K562 (cell line): ENCODE data around the gene EFHB.

ENCODE experiments used
- FOXM1 ChIP-seq, 2 experiments: fragments of 450-650 bp in 1 of 2; sonication (generic) in 1 of 2; formaldehyde crosslinking in 1 of 2; IDR thresholded peaks; 2 replicates each; pipeline versions ENCODE4 v1.6.1 to v1.9.0; 2017 to 2022; ENCODE audit warnings: low read depth in 2 of 2, mild to moderate bottlenecking in 2 of 2, missing genetic modification reagents in 1 of 2, moderate library complexity in 1 of 2
- NCOR1 ChIP-seq: fragments of 450-650 bp; IDR thresholded peaks from 2 replicates; pipeline ENCODE4 v1.6.1; 2016; ENCODE audit warnings: mild to moderate bottlenecking, moderate library complexity
- SIX5 ChIP-seq, 2 experiments: IDR thresholded peaks; 2 replicates each; pipeline ENCODE4 v1.6.1; 2011; ENCODE audit warnings: low read length in 2 of 2, borderline replicate concordance in 1 of 2, low read depth in 1 of 2, mild to moderate bottlenecking in 1 of 2, moderate library complexity in 1 of 2; ENCODE audit not compliant: insufficient read depth in 1 of 2
- TF ChIP-seq, protein P1 (sequence below): sonication (generic); formaldehyde crosslinking; IDR thresholded peaks from 2 replicates; pipeline ENCODE4 v1.8.1; 2022; ENCODE audit warnings: missing genetic modification reagents
- TF ChIP-seq, protein P2 (sequence below): fragments of 450-650 bp; IDR thresholded peaks from 2 replicates; pipeline ENCODE4 v1.6.1; 2016; ENCODE audit warnings: mild to moderate bottlenecking, moderate library complexity
- TF ChIP-seq, protein P3 (sequence below): fragments of 250-450 bp; sonication (Bioruptor Pico); IDR thresholded peaks from 2 replicates; pipeline ENCODE4 v1.5.0; 2022; ENCODE audit warnings: mild to moderate bottlenecking
- TF ChIP-seq, protein P4 (sequence below), 3 experiments: IDR thresholded peaks in 2 of 3; conservative IDR thresholded peaks in 1 of 3; 2 replicates each; pipeline ENCODE4 v1.5.1; 2011 to 2012; ENCODE audit warnings: low read length in 3 of 3, mild to moderate bottlenecking in 3 of 3, control low read depth in 2 of 3, improper control_type of control experiment in 1 of 3, inconsistent platforms in 1 of 3, low read depth in 1 of 3, mixed read lengths in 1 of 3, moderate library complexity in 1 of 3; ENCODE audit not compliant: insufficient read depth in 2 of 3

DNA sequence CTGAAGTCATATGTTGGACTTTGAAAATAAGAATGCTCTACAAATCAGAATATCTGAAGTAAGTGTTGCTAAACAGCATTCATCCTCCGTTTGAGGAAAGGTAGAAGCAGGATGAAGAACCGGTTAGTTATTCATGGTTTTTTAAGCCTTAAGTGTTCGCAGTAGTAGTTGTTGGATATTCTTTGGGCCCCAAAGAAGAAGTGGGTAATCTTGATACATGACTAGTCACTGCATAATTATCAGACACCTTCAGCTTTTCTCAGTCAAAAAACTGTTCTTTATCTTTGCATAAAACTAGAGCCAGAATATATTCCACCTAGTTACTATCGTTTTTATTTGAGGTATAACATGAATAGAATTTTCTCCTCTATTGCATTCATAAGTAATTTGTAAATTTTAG, 26.7 kb upstream of the EFHB start:
- no peak for TF ChIP-seq FOXM1 (IDR thresholded peaks at IDR 0.05; ENCODE audit: low read depth)
- no peak for TF ChIP-seq FOXM1 (CRISPR knock-in tag; IDR thresholded peaks at IDR 0.05; ENCODE audit: low read depth)
- TF ChIP-seq, protein P1, sequence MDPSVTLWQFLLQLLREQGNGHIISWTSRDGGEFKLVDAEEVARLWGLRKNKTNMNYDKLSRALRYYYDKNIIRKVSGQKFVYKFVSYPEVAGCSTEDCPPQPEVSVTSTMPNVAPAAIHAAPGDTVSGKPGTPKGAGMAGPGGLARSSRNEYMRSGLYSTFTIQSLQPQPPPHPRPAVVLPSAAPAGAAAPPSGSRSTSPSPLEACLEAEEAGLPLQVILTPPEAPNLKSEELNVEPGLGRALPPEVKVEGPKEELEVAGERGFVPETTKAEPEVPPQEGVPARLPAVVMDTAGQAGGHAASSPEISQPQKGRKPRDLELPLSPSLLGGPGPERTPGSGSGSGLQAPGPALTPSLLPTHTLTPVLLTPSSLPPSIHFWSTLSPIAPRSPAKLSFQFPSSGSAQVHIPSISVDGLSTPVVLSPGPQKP, result no peak
- TF ChIP-seq, protein P2, sequence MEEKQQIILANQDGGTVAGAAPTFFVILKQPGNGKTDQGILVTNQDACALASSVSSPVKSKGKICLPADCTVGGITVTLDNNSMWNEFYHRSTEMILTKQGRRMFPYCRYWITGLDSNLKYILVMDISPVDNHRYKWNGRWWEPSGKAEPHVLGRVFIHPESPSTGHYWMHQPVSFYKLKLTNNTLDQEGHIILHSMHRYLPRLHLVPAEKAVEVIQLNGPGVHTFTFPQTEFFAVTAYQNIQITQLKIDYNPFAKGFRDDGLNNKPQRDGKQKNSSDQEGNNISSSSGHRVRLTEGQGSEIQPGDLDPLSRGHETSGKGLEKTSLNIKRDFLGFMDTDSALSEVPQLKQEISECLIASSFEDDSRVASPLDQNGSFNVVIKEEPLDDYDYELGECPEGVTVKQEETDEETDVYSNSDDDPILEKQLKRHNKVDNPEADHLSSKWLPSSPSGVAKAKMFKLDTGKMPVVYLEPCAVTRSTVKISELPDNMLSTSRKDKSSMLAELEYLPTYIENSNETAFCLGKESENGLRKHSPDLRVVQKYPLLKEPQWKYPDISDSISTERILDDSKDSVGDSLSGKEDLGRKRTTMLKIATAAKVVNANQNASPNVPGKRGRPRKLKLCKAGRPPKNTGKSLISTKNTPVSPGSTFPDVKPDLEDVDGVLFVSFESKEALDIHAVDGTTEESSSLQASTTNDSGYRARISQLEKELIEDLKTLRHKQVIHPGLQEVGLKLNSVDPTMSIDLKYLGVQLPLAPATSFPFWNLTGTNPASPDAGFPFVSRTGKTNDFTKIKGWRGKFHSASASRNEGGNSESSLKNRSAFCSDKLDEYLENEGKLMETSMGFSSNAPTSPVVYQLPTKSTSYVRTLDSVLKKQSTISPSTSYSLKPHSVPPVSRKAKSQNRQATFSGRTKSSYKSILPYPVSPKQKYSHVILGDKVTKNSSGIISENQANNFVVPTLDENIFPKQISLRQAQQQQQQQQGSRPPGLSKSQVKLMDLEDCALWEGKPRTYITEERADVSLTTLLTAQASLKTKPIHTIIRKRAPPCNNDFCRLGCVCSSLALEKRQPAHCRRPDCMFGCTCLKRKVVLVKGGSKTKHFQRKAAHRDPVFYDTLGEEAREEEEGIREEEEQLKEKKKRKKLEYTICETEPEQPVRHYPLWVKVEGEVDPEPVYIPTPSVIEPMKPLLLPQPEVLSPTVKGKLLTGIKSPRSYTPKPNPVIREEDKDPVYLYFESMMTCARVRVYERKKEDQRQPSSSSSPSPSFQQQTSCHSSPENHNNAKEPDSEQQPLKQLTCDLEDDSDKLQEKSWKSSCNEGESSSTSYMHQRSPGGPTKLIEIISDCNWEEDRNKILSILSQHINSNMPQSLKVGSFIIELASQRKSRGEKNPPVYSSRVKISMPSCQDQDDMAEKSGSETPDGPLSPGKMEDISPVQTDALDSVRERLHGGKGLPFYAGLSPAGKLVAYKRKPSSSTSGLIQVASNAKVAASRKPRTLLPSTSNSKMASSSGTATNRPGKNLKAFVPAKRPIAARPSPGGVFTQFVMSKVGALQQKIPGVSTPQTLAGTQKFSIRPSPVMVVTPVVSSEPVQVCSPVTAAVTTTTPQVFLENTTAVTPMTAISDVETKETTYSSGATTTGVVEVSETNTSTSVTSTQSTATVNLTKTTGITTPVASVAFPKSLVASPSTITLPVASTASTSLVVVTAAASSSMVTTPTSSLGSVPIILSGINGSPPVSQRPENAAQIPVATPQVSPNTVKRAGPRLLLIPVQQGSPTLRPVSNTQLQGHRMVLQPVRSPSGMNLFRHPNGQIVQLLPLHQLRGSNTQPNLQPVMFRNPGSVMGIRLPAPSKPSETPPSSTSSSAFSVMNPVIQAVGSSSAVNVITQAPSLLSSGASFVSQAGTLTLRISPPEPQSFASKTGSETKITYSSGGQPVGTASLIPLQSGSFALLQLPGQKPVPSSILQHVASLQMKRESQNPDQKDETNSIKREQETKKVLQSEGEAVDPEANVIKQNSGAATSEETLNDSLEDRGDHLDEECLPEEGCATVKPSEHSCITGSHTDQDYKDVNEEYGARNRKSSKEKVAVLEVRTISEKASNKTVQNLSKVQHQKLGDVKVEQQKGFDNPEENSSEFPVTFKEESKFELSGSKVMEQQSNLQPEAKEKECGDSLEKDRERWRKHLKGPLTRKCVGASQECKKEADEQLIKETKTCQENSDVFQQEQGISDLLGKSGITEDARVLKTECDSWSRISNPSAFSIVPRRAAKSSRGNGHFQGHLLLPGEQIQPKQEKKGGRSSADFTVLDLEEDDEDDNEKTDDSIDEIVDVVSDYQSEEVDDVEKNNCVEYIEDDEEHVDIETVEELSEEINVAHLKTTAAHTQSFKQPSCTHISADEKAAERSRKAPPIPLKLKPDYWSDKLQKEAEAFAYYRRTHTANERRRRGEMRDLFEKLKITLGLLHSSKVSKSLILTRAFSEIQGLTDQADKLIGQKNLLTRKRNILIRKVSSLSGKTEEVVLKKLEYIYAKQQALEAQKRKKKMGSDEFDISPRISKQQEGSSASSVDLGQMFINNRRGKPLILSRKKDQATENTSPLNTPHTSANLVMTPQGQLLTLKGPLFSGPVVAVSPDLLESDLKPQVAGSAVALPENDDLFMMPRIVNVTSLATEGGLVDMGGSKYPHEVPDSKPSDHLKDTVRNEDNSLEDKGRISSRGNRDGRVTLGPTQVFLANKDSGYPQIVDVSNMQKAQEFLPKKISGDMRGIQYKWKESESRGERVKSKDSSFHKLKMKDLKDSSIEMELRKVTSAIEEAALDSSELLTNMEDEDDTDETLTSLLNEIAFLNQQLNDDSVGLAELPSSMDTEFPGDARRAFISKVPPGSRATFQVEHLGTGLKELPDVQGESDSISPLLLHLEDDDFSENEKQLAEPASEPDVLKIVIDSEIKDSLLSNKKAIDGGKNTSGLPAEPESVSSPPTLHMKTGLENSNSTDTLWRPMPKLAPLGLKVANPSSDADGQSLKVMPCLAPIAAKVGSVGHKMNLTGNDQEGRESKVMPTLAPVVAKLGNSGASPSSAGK, result no peak
- TF ChIP-seq, protein P3, sequence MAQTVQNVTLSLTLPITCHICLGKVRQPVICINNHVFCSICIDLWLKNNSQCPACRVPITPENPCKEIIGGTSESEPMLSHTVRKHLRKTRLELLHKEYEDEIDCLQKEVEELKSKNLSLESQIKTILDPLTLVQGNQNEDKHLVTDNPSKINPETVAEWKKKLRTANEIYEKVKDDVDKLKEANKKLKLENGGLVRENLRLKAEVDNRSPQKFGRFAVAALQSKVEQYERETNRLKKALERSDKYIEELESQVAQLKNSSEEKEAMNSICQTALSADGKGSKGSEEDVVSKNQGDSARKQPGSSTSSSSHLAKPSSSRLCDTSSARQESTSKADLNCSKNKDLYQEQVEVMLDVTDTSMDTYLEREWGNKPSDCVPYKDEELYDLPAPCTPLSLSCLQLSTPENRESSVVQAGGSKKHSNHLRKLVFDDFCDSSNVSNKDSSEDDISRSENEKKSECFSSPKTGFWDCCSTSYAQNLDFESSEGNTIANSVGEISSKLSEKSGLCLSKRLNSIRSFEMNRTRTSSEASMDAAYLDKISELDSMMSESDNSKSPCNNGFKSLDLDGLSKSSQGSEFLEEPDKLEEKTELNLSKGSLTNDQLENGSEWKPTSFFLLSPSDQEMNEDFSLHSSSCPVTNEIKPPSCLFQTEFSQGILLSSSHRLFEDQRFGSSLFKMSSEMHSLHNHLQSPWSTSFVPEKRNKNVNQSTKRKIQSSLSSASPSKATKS, result no peak
- peak; percentile 8; the same call in 1 of the 2 replicates for TF ChIP-seq NCOR1
- no peak for TF ChIP-seq SIX5 (IDR thresholded peaks at IDR 0.05; ENCODE audit: borderline replicate concordance in 1 of 2, insufficient read depth in 1 of 2, low read depth in 1 of 2, low read length in 2 of 2)
- TF ChIP-seq, protein P4, sequence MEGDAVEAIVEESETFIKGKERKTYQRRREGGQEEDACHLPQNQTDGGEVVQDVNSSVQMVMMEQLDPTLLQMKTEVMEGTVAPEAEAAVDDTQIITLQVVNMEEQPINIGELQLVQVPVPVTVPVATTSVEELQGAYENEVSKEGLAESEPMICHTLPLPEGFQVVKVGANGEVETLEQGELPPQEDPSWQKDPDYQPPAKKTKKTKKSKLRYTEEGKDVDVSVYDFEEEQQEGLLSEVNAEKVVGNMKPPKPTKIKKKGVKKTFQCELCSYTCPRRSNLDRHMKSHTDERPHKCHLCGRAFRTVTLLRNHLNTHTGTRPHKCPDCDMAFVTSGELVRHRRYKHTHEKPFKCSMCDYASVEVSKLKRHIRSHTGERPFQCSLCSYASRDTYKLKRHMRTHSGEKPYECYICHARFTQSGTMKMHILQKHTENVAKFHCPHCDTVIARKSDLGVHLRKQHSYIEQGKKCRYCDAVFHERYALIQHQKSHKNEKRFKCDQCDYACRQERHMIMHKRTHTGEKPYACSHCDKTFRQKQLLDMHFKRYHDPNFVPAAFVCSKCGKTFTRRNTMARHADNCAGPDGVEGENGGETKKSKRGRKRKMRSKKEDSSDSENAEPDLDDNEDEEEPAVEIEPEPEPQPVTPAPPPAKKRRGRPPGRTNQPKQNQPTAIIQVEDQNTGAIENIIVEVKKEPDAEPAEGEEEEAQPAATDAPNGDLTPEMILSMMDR (IDR thresholded peaks at IDR 0.05 in 2 of 3, conservative IDR thresholded peaks at IDR 0.05 in 1 of 3; ENCODE audit: insufficient read depth in 2 of 3, low read depth in 1 of 3, low read length in 3 of 3), result no peak
